ENCODE results near the gene IGFALS.

DNA sequence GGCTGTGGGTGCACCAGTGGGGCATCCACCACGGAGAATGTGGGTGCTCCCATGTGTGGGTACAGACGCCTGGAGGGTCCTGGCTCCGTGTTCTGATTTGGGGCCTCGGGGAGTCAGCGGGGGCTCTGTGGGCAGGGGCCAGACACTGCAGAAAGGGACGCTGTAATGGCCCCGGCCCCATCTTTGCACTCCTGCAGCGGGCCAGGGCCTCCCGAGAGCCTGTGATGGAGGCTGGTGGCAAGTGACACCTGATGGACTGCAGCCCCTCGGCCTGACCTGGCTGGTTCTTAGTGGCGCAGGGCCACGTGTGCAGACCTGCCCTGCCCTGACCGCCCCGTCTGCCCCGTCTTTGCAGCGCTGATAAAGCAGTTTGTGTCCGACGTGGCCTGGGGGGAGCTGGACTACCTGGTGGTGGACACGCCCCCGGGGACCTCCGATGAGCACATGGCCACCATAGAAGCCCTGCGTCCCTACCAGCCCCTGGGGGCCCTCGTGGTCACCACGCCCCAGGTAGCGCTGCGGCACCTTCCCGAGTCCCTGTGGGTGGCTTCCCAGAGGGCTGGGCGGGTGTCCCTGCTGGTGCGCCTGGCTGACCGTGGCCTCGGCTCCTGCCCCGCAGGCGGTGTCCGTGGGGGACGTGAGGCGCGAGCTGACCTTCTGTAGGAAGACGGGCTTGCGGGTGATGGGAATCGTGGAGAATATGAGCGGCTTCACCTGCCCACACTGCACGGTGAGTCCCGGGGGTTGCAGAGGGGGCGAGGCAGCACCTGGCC is 6.0 kb downstream of the IGFALS start:
- TF ChIP-seq, protein P1, sequence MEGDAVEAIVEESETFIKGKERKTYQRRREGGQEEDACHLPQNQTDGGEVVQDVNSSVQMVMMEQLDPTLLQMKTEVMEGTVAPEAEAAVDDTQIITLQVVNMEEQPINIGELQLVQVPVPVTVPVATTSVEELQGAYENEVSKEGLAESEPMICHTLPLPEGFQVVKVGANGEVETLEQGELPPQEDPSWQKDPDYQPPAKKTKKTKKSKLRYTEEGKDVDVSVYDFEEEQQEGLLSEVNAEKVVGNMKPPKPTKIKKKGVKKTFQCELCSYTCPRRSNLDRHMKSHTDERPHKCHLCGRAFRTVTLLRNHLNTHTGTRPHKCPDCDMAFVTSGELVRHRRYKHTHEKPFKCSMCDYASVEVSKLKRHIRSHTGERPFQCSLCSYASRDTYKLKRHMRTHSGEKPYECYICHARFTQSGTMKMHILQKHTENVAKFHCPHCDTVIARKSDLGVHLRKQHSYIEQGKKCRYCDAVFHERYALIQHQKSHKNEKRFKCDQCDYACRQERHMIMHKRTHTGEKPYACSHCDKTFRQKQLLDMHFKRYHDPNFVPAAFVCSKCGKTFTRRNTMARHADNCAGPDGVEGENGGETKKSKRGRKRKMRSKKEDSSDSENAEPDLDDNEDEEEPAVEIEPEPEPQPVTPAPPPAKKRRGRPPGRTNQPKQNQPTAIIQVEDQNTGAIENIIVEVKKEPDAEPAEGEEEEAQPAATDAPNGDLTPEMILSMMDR (IDR thresholded peaks at IDR 0.05; ENCODE audit: low read depth, low read length): no peak
- TF ChIP-seq POLR2A (IDR thresholded peaks at IDR 0.05; ENCODE audit: extremely low read depth, insufficient read length) (no peak), MAX (IDR thresholded peaks at IDR 0.05; ENCODE audit: low read depth, low read length) (no peak), MYC (IDR thresholded peaks at IDR 0.05; ENCODE audit: low read depth, low read length) (no peak)

Measured in NB4 (cell line).